Measurements from ENCODE around the gene NHLH2.

The NHLH2 gene

GRCh38 chr1:115796897-115797296 is 44.0 kb downstream of the NHLH2 start:
- no peak for DNase-seq

- no peak for DNase-seq
Observed at GRCh38 chr1:115796036-115796435, 44.9 kb downstream of the NHLH2 start.

- DNase-seq, result no peak
Observed at GRCh38 chr1:115794976-115795639, 45.8 kb downstream of the NHLH2 start.

- DNase-seq, result no peak
Observed at GRCh38 chr1:115793162-115793561, 47.8 kb downstream of the NHLH2 start.

GRCh38 chr1:115791816-115792215 is 49.1 kb downstream of the NHLH2 start:
- no peak for DNase-seq

GRCh38 chr1:115790846-115791245 is 50.1 kb downstream of the NHLH2 start:
- no peak for DNase-seq

- DNase-seq, result no peak
Observed at GRCh38 chr1:115790356-115790755, 50.6 kb downstream of the NHLH2 start.
